Measurements from ENCODE around the gene CELF1. TPM values are rescaled to one million over a fixed set of nuclear protein-coding genes. Genes with fewer than 3 reads are reported as not detected.
A peak's percentile ranks its signal among the peaks of the same experiment; 100 is the strongest.

Gene CELF1
- polyA plus RNA-seq, 6 donors from 2014 or later, result 61.5 to 96.8 (median 69.0) TPM

DNA sequence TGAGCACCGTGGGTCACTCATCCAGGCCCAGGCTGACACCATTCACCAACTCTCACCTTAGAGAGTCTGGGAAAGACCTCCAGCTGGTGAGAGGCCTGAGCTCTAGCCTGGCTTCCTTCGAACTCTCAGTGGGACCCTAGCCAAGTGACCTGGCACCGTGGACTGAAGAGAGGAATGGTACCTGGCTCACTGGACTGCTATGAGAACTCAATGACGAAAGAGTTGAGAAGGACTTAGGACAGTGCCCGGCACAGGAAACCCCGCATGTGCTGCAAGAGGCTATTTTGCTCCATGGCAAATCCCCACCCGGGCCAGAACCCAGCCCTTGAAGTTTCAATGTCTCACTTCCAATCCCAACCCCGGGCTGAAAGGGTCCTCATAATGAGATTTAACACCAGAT, 103.4 kb downstream of the CELF1 start:
- DNase-seq, result no peak
- Mint-ChIP-seq H3K4me1 (peaks cover 3 to 6% (median 6%) of the 10 kb centered on the region in 3 donors), H3K4me3 (no peak overlapping the region), H3K27me3 (no peaks in the 10 kb centered on the region), H3K9me3 (no peaks in the 10 kb centered on the region), H3K36me3 (no peaks in the 10 kb centered on the region), H3K27ac (no peak overlapping the region)
- no peak for ATAC-seq (ENCODE audit: low read depth in 2 of 2)

DNA sequence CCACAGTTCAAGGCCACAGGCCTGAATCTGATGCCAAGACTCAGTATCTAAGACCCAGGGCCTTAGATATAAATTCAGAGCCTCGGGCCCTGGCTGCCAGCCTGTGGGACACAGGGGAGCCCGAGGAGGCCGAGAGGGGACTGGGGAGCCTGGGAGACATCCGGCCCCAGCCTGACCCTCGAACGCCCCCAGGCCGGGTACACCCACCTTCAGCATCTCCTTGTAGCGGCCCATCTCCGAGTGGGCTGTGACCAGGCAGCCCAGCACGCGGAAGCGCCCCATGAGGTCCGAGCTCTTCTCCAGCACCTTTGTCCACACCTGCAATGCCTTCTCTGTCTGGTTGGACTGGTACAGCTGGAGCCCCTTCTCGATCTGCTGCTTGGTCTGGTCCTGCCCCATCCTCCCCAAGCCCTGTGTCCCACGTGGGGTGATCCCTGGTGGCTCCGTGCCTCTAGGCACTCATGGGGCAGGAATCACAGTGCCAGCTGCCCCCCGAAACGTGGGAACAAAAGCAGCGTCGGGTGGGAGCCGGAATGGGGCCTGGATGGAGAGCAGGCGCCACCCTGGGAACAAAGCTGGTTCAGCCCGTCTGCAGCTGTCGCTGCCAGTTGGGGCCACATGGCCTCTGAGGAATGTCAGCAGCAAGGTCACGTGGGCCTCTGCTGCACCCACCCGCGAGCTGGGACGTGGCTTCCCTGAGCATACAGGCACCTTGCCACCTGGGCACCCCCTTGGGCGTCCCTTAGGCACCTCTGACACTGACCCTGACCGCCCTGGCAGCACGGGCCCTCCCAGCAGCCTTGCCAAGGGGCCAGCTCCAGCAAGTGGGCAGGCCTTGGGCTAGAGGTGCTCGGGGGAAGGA, 104.1 kb downstream of the CELF1 start, which contains the start of gene RAPSN:
Gene RAPSN, minus strand, starts transcription at position 571 of the 862 bp plus-strand sequence. Its CDS starts 172 bp downstream, at position 399.
- DNase-seq (no peak), ATAC-seq (ENCODE audit: low read depth in 2 of 2) (no peak)
- no peaks in the 10 kb centered on the region for H3K9me3 Mint-ChIP-seq
- H3K36me3 Mint-ChIP-seq, result no peaks in the 10 kb centered on the region
- H3K27ac Mint-ChIP-seq, result no peak within 1 kb of the TSS
- H3K27me3 Mint-ChIP-seq, result no peaks in the 10 kb centered on the region
- H3K4me1 Mint-ChIP-seq, result peaks cover 0 to under 1% (median under 1%) of the 10 kb centered on the region in 3 donors
- no peak within 1 kb of the TSS for H3K4me3 Mint-ChIP-seq

DNA sequence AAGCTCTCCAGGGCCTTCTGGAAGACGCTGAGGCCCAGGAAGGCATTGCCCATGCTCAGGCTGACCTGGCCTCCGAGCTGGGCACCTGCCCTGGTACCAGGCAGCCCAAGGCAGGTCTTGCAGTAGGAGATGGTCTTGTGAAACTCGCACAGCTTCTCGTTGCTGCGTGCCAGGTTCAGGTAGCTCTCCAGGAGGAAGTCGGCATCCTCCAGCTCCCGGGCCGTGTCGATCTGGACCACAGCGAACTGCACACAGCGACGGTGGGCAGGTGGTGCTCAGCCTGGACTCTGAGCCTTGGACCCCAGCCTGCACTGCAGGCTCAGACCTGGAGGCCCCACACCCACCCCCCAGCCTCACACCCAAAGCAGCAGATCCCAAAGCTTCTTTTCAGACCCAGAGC, 105.0 kb downstream of the CELF1 start:
- DNase-seq, result no peak
- Mint-ChIP-seq H3K4me3 (no peak overlapping the region), H3K36me3 (no peaks in the 10 kb centered on the region), H3K4me1 (no peaks in the 10 kb centered on the region), H3K9me3 (no peaks in the 10 kb centered on the region), H3K27ac (no peak overlapping the region), H3K27me3 (no peaks in the 10 kb centered on the region)
- ATAC-seq (ENCODE audit: low read depth in 2 of 2), result no peak

DNA sequence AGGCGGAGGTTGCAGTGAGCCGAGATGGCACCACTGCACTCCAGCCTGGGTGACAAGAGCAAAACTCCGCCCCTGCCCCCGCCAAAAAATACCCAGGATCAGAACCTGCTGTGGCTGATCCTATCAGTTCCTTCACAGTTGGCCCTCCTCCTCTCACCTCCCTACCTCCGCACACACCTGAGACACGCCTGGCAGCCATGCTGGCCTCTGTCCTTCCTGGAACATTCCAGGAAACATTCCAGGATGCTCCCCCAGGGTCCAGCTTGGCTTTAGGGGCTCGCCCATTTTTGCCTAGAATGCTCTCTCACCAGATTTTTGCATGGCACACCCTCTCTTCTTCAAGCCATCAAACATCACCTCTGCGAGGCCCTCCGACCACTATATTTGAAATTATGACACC, 106.1 kb downstream of the CELF1 start:
- Mint-ChIP-seq H3K27ac (peak overlapping the region in 1 of 6 donors; percentile 18), H3K9me3 (no peaks in the 10 kb centered on the region), H3K27me3 (no peaks in the 10 kb centered on the region), H3K4me1 (no peaks in the 10 kb centered on the region), H3K36me3 (no peaks in the 10 kb centered on the region), H3K4me3 (no peak overlapping the region)
- ATAC-seq (ENCODE audit: low read depth in 2 of 2) (no peak), DNase-seq (no peak)

DNA sequence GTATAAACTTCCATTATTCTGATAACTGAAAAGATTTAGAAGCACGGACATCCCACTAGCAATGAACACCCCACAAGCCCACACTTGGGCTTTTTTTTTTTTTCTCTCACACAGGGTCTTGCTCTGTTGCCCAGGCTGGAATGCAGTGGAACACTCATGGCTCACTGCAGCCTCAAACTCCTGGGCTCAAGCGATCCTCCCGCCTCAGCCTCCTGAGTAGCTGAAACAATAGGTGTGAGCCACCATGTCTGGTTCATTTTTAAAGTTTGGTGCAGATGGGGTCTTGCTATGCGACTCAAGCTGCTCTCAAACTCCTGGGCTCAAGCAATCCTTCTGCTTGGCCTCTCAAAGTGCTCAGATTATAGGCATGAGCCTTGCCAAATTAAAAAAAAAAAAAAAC, 107.1 kb downstream of the CELF1 start:
- no peaks in the 10 kb centered on the region for H3K36me3 Mint-ChIP-seq
- DNase-seq (no peak), ATAC-seq (ENCODE audit: low read depth in 2 of 2) (no peak)
- H3K4me3 Mint-ChIP-seq, result no peak overlapping the region
- H3K4me1 Mint-ChIP-seq, result no peaks in the 10 kb centered on the region
- H3K9me3 Mint-ChIP-seq, result no peaks in the 10 kb centered on the region
- no peaks in the 10 kb centered on the region for H3K27me3 Mint-ChIP-seq
- no peak overlapping the region for H3K27ac Mint-ChIP-seq

DNA sequence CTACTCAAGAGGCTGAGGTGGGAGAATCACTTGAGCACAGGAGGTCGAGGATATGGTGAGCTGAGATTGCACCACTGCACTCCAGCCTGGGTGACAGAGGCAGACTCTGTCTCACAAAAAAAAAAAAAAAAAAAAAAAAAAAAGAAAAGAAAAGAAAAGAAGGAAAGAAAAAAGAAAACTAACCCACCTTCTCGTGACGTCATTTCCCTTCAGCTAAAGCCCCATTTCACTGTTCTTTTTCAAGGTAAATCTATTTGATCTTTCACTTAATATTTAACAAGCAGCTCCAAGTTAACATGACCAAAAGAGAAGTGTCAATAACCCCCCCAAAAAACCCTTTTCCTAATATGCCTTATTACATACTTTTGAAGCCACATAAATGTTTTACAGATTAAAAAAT, 109.1 kb downstream of the CELF1 start:
- no peak overlapping the region for H3K27ac Mint-ChIP-seq
- no peak overlapping the region for H3K4me3 Mint-ChIP-seq
- no peak for ATAC-seq (ENCODE audit: low read depth in 2 of 2)
- no peak for DNase-seq
- H3K27me3 Mint-ChIP-seq, result no peaks in the 10 kb centered on the region
- no peaks in the 10 kb centered on the region for H3K4me1 Mint-ChIP-seq
- no peaks in the 10 kb centered on the region for H3K9me3 Mint-ChIP-seq
- no peaks in the 10 kb centered on the region for H3K36me3 Mint-ChIP-seq

DNA sequence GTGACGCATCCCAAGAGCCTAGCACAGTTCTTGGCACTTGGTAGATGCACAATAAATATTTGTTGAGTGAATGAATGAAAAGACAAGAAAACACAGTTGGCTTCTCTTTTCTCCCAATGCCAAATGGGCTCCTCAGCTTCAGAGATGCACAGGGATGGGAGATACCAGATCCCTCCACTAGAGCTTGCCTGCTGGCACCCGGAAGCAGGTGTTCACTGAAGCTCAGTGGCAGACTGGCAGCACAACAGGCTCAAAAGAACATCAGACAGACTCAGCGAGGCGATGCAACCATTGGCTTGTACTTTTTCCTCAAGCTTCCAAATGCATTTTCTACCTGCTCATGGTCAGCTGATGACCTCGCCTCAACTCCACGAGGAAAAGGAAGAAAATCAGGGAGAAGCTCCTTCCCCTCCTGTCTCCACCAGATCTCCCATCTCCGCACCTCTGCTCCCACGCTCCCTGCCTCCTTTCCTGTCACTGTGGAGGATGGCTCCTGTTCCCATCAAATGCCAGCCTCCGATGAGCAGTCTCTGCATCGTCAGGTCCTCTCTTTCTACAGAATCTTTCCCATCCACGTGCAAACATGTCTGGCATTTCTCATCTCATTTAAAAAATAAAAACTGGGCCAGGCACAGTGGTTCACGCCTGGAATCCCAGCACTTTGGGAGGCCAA, 109.8 kb downstream of the CELF1 start:
- no peak for DNase-seq
- Mint-ChIP-seq H3K9me3 (no peaks in the 10 kb centered on the region), H3K27me3 (no peaks in the 10 kb centered on the region), H3K4me3 (peak overlapping the region in 1 of 8 donors; percentile 84), H3K4me1 (no peaks in the 10 kb centered on the region), H3K36me3 (no peaks in the 10 kb centered on the region), H3K27ac (no peak overlapping the region)
- no peak for ATAC-seq (ENCODE audit: low read depth in 2 of 2)

DNA sequence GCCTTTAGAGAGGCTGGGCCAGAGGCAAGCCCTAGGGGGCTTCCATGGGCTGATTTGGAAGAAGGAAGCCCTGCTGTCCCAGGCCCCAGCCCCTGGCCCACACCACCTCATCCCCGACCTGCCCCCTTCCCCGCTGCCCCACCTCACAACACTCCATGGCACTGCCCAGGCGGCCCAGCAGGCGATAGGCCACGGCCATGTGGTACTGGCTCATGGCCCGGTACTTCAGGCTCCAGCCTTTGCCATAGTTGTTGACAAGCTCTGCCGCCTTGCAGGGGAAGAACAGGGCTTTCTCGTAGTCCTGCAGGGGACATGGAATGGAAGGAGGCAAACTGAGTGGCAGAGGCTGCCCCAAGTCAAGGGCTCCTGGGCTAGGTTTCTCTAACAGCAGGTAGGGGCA, 110.4 kb downstream of the CELF1 start:
- Mint-ChIP-seq H3K4me1 (no peaks in the 10 kb centered on the region), H3K4me3 (no peak overlapping the region), H3K36me3 (no peaks in the 10 kb centered on the region), H3K27me3 (no peaks in the 10 kb centered on the region), H3K9me3 (no peaks in the 10 kb centered on the region), H3K27ac (no peak overlapping the region)
- no peak for DNase-seq
- no peak for ATAC-seq (ENCODE audit: low read depth in 2 of 2)

DNA sequence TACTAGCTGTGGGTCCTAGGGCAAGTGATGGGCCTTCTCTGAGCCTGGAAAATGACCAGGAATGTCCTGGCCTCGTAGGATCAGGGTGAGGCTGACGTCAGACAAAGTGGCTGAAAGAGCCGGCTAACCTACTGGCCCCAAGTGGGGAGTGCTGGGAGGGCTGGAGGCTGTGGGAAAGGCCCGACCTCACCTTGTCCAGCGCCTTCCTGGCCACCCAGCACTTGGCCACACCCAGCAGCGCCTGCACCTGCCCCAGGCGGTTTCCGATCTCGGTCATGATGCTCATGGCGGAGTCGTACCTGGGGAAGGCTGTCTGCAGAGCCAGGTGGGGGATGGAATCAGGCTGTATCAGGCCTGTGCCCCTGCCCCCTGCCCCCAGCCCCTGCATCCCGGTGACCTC, 111.5 kb downstream of the CELF1 start:
- H3K36me3 Mint-ChIP-seq, result no peaks in the 10 kb centered on the region
- H3K4me3 Mint-ChIP-seq, result no peak overlapping the region
- no peak overlapping the region for H3K27ac Mint-ChIP-seq
- peaks cover 0 to 2% (median 0%) of the 10 kb centered on the region in 7 donors for H3K9me3 Mint-ChIP-seq
- ATAC-seq (ENCODE audit: low read depth in 2 of 2) (no peak), DNase-seq (no peak)
- H3K27me3 Mint-ChIP-seq, result no peaks in the 10 kb centered on the region
- no peaks in the 10 kb centered on the region for H3K4me1 Mint-ChIP-seq

DNA sequence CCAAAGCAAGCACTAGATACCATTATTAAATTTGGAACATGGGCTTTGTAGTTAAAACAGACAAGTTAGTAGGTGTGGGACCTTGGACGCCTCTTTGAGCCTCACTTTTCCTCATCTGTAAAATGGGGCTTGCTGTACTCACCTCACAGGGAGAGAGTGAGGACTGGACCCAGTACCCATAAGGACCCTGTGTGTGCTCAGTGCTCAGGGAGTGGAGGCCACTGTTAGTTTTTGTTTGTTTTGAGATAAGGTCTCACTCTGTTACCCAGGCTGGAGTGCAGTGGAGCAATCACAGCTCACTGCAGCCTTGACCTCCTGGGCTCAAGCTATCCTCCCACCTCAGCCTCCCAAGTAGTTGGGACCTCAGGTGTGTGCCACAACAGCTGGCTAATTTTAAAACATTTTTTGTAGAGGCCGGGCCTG, 112.9 kb downstream of the CELF1 start:
- H3K27me3 Mint-ChIP-seq, result no peaks in the 10 kb centered on the region
- H3K27ac Mint-ChIP-seq, result no peak overlapping the region

DNA sequence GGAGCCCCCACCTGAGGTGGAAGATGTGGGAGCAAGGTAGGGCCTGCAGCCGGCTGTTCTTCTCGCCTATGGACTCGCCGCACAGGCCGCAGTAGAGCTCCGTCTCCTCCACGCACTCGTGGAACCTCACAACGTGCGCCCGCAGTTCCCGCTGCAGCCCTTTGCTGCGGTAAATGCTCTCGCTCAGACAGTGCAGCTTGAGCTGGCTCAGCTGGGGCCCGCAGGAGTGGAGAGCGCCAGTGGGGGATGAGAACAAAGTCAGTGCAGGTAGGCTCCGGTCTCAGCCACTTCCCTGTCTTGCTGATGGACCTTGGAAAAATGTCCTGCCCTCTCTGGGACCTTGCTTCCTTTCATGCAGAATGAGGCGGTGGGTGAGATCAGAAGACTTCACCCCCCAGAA, 114.2 kb downstream of the CELF1 start:
- H3K27me3 Mint-ChIP-seq, result no peaks in the 10 kb centered on the region
- no peaks in the 10 kb centered on the region for H3K4me1 Mint-ChIP-seq
- H3K27ac Mint-ChIP-seq, result no peak overlapping the region
- H3K4me3 Mint-ChIP-seq, result no peak overlapping the region
- H3K36me3 Mint-ChIP-seq, result no peaks in the 10 kb centered on the region
- H3K9me3 Mint-ChIP-seq, result peaks cover 0 to 2% (median 0%) of the 10 kb centered on the region in 7 donors
- ATAC-seq (ENCODE audit: low read depth in 2 of 2), result no peak
- DNase-seq, result no peak

More for the DNA sequence above, 112.9 kb downstream of the CELF1 start:
- no peak overlapping the region for H3K4me3 Mint-ChIP-seq
- peaks cover 0 to 2% (median 0%) of the 10 kb centered on the region in 7 donors for H3K9me3 Mint-ChIP-seq
- DNase-seq (no peak), ATAC-seq (ENCODE audit: low read depth in 2 of 2) (no peak)
- no peaks in the 10 kb centered on the region for H3K36me3 Mint-ChIP-seq
- H3K4me1 Mint-ChIP-seq, result no peaks in the 10 kb centered on the region

DNA sequence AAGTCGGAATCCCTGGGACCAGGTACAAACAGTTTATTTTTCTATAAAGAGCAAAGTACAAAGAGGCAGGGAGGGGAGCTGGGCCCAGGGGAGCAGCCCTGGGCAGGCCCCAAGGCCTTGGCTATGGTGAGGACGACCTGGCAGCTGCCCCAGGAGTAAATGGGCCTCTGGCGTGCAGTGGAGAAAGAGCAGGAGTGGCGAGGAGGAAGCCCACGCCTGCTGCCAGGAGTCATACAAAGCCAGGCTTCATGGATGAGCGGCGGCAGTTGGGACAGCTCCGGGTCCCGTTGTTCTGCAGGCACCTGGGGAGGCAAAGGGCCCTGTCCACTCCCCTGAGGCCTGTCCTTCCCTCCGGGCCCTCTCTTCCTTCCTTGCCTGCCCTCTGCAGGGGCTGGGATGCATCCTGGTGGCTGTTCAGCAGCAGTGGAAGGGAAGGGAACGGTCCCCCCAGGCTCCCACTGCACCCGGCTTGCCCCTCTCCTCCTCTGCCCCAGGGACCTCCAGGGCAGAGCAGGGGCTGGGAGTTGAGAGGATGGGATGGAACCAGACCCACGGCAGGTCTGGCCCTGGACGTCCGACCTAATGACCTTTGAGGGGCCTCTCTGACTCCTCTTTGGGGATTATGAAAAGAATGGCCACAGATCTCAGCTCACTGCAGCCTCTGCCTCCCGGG, 115.0 kb downstream of the CELF1 start:
- Mint-ChIP-seq H3K9me3 (peaks cover 0 to 2% (median 0%) of the 10 kb centered on the region in 7 donors), H3K4me3 (no peak overlapping the region), H3K36me3 (no peaks in the 10 kb centered on the region), H3K4me1 (no peaks in the 10 kb centered on the region), H3K27ac (no peak overlapping the region), H3K27me3 (no peaks in the 10 kb centered on the region)
- ATAC-seq (ENCODE audit: low read depth in 2 of 2), result no peak
- no peak for DNase-seq

DNA sequence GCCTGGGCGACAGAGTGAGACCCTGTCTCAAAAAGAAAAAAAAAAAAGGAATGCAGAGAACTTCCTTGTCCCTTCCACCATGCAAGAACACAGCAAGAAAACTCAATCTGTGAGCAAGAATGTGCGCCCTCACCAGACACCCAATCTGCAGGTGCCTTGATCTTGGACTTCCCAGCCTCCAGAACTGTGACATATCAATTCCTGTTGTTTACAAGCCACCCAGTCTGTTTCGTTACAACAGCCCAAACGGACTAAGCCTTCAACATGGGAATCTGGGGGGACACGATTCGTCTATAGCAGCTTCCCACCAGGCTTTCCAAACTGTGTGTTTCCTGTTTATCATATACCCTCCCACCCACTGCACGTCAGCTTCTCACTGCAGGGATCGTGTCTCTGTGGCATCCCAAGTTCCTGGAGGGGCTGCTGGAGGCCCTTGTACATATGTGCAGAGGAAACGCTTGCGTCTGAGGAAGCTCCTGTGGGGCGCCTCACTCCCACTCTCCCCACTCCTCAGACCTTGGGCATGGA, 115.7 kb downstream of the CELF1 start:
- peak overlapping the region in 1 of 8 donors; percentile 9 for H3K4me3 Mint-ChIP-seq
- H3K27ac Mint-ChIP-seq, result peak overlapping the region in 1 of 6 donors; percentile 87
- no peaks in the 10 kb centered on the region for H3K36me3 Mint-ChIP-seq
- H3K9me3 Mint-ChIP-seq, result peaks cover 0 to 2% (median 0%) of the 10 kb centered on the region in 7 donors
- H3K4me1 Mint-ChIP-seq, result no peaks in the 10 kb centered on the region
- DNase-seq (no peak), ATAC-seq (ENCODE audit: low read depth in 2 of 2) (no peak)
- no peaks in the 10 kb centered on the region for H3K27me3 Mint-ChIP-seq

All from naive B cell (primary cell).